Stomach (tissue), 9 donors: ENCODE measurements around the gene MFSD12. TPM values are rescaled to one million over a fixed set of nuclear protein-coding genes. Genes with fewer than 3 reads are reported as not detected.
A peak's percentile ranks its signal among the peaks of the same experiment; 100 is the strongest.

Experiments
- DNase-seq, 2 donors: peaks; one replicate each; pipeline versions ENCODE4 v3.0.0 to v3.0.0-alpha.2; 2013 to 2019
- H3K27ac ChIP-seq, 5 donors: fragments of 200-600 bp in 4 of 5; sonication (generic) in 4 of 5; one replicate each; pipeline ENCODE4 v1.5.1; 2013 to 2019; ENCODE audit warnings: mild to moderate bottlenecking in 1 of 5, moderate library complexity in 1 of 5
- H3K27me3 ChIP-seq, 3 donors: fragments of 200-600 bp; sonication (generic); one replicate each; pipeline ENCODE4 v1.5.1; 2017 to 2019; ENCODE audit warnings: mixed run types in 1 of 3
- H3K36me3 ChIP-seq, 4 donors: fragments of 200-600 bp; sonication (generic); 1 replicate in 3 of 4; 2 replicates in 1 of 4; pipeline ENCODE4 v1.5.1; 2016 to 2019
- H3K4me1 ChIP-seq, 4 donors: fragments of 200-600 bp; sonication (generic); one replicate each; pipeline ENCODE4 v1.5.1; 2016 to 2019
- H3K4me3 ChIP-seq, 4 donors: fragments of 200-600 bp; sonication (generic) in 3 of 4; one replicate each; pipeline ENCODE4 v1.5.1; 2016 to 2019; ENCODE audit warnings: mild to moderate bottlenecking in 1 of 4
- H3K9me3 ChIP-seq, 4 donors: fragments of 200-600 bp; sonication (generic); one replicate each; pipeline ENCODE4 v1.5.1; 2016 to 2019
- CTCF ChIP-seq, 7 experiments: fragments of 450-650 bp in 4 of 7; fragments of 200-600 bp in 3 of 7; sonication (generic) in 3 of 7; IDR thresholded peaks; one replicate each; pipeline ENCODE4 v1.5.1; 2016 to 2019; ENCODE audit warnings: antibody characterized with exemption in 7 of 7, control low read depth in 2 of 7, mild to moderate bottlenecking in 1 of 7
- EP300 ChIP-seq: sonication (generic); formaldehyde crosslinking; IDR thresholded peaks from one replicate; pipeline ENCODE4 v1.6.1; 2017; ENCODE audit warnings: antibody characterized with exemption
- POLR2A ChIP-seq, 4 donors: fragments of 450-650 bp; IDR thresholded peaks; one replicate each; pipeline ENCODE4 v1.6.1; 2016; ENCODE audit warnings: antibody characterized with exemption in 4 of 4, control low read depth in 2 of 4, mild to moderate bottlenecking in 1 of 4, moderate library complexity in 1 of 4
- POLR2AphosphoS5 ChIP-seq, 3 donors: sonication (generic); formaldehyde crosslinking; IDR thresholded peaks; one replicate each; pipeline ENCODE4 v1.6.1; 2016; ENCODE audit warnings: antibody characterized with exemption in 3 of 3
- WGBS, 5 donors: extraction: QIAGEN DNeasy Blood & Tissue Kit in 3 of 5; methylation state at CpG; one replicate each; pipeline versions ENCODE4 v1.1.5 to v1.1.7; 2013 to 2018; 5-methylcytosine and 5-hydroxymethylcytosine counted together
- intact Hi-C: fragments of 100-400 bp; cut with DNase I; formaldehyde crosslinking; loops from one replicate; pipeline ENCODE4 v1.15.1; 2023; ENCODE audit warnings: low total_unique reads
- polyA plus RNA-seq, 3 donors: library from polyadenylated mRNA; stranded (reverse); fragments of 200-250 nt; gene quantifications; one replicate each; pipeline ENCODE4 v1.2.3, GENCODE V29; 2013
- total RNA-seq, 5 donors: library from RNA; depleted of rRNA; stranded (reverse); fragments of >200 nt; gene quantifications; one replicate each; pipeline versions ENCODE4 v1.1.0 to v1.2.3, GENCODE V29; 2014 to 2016
- donor health status: healthy with polysubstance abuse.
- donor health status: Bipolar disorder and iron deficiency.
- donor health status: healthy.

The MFSD12 gene
- total and polyA plus RNA-seq, 8 donors = 0.58 to 96.4 (median 34.8) TPM

GRCh38 chr19:3539756-3540118 lies 17.6 kb downstream of the MFSD12 start:
- intact Hi-C loops = loop anchor here (10.0 kb wide), 1 partner anchor 75 kb away; no protein-coding TSS in a partner anchor
- DNase-seq = no peak
- peaks cover 5 to 22% (median 15%) of the 10 kb centered on the region in 4 donors for H3K4me1 ChIP-seq

GRCh38 chr19:3538965-3539755 lies 18.2 kb downstream of the MFSD12 start, which contains the start of gene TEKTIP1:
TSS of gene TEKTIP1 (plus strand) at chr19:3539174. CDS start at chr19:3539178, 4 bp downstream.
- H3K4me1 ChIP-seq = peaks cover 4 to 18% (median 12%) of the 10 kb centered on the region in 4 donors
- DNase-seq = peak in 1 of 2 donors; percentile 50
- H3K4me3 ChIP-seq = no peak within 1 kb of the TSS
- no peak for TF ChIP-seq CTCF (IDR thresholded peaks at IDR 0.05)
- no peak for TF ChIP-seq POLR2A (IDR thresholded peaks at IDR 0.05)
- TF ChIP-seq POLR2AphosphoS5 (IDR thresholded peaks at IDR 0.05) = no peak
- no peak for TF ChIP-seq EP300
- WGBS, 5 donors = 50 to 66% (median 65%) methylated on average over 22 to 28 of the region's 28 CpGs
- H3K27ac ChIP-seq = peak within 1 kb of the TSS in 1 of 5 donors; percentile 15
- intact Hi-C loops = no loop called here
- H3K36me3 ChIP-seq = peaks cover 17 to 58% (median 48%) of the 10 kb centered on the region in 4 donors
- no peaks in the 10 kb centered on the region for H3K9me3 ChIP-seq
- no peaks in the 10 kb centered on the region for H3K27me3 ChIP-seq

More at GRCh38 chr19:3539756-3540118, 17.6 kb downstream of the MFSD12 start:
- no peaks in the 10 kb centered on the region for H3K9me3 ChIP-seq
- H3K27me3 ChIP-seq = no peaks in the 10 kb centered on the region
- TF ChIP-seq CTCF (IDR thresholded peaks at IDR 0.05) (no peak), POLR2AphosphoS5 (IDR thresholded peaks at IDR 0.05) (no peak), EP300 (no peak), POLR2A (IDR thresholded peaks at IDR 0.05) (no peak)
- 94 to 100% (median 100%) methylated on average over 1 of the region's 1 CpG for WGBS, 5 donors
- H3K27ac ChIP-seq = no peak overlapping the region
- H3K4me3 ChIP-seq = no peak overlapping the region
- H3K36me3 ChIP-seq = peaks cover 12 to 58% (median 48%) of the 10 kb centered on the region in 4 donors

- TF ChIP-seq CTCF (IDR thresholded peaks at IDR 0.05) (no peak), POLR2A (IDR thresholded peaks at IDR 0.05) (no peak), POLR2AphosphoS5 (IDR thresholded peaks at IDR 0.05) (no peak), EP300 (no peak)
- no peak overlapping the region for H3K4me3 ChIP-seq
- H3K36me3 ChIP-seq = peaks cover 23 to 58% (median 52%) of the 10 kb centered on the region in 4 donors
- H3K9me3 ChIP-seq = no peaks in the 10 kb centered on the region
- H3K27ac ChIP-seq = peak overlapping the region in 1 of 5 donors; percentile 15
- intact Hi-C loops = no loop called here
- no peak for DNase-seq
- H3K27me3 ChIP-seq = no peaks in the 10 kb centered on the region
- 71 to 86% (median 79%) methylated on average over 24 to 25 of the region's 25 CpGs for WGBS, 5 donors
- H3K4me1 ChIP-seq = peaks cover 0 to 11% (median 6%) of the 10 kb centered on the region in 4 donors
These were observed 19.0 kb downstream of the MFSD12 start for GRCh38 chr19:3538258-3538929.

GRCh38 chr19:3537438-3538240 lies 19.7 kb downstream of the MFSD12 start:
- Histone ChIP-seq H3K36me3 (peaks cover 31 to 65% (median 57%) of the 10 kb centered on the region in 4 donors), H3K4me3 (no peak overlapping the region), H3K9me3 (no peaks in the 10 kb centered on the region), H3K27me3 (no peaks in the 10 kb centered on the region), H3K27ac (peak overlapping the region in 2 of 5 donors; percentile 1 to 38), H3K4me1 (peaks cover 0 to 5% (median 0%) of the 10 kb centered on the region in 4 donors)
- intact Hi-C loops = no loop called here
- 82 to 84% (median 83%) methylated on average over 20 to 22 of the region's 22 CpGs for WGBS, 5 donors
- DNase-seq = no peak
- no peak for TF ChIP-seq POLR2AphosphoS5 (IDR thresholded peaks at IDR 0.05)
- TF ChIP-seq POLR2A (IDR thresholded peaks at IDR 0.05) = no peak
- TF ChIP-seq EP300 = no peak
